HEK293T (cell line): ENCODE measurements around the gene SNED1.

Source experiments
- CTCF ChIA-PET: fragments of 350-600 bp; formaldehyde crosslinking; extraction: SDS; loops from one replicate; lab custom pipeline; 2021; ENCODE audit warnings: antibody characterized with exemption, inconsistent platforms; lab: Yijun Ruan, JAX
- POLR2A ChIA-PET: fragments of 350-600 bp; formaldehyde crosslinking; extraction: SDS; loops from one replicate; lab custom pipeline; 2020; ENCODE audit warnings: antibody characterized with exemption, inconsistent platforms; lab: Yijun Ruan, JAX
- DNase-seq: peaks from one replicate; pipeline ENCODE4 v3.0.0; 2012; ENCODE audit warnings: mixed read lengths; ENCODE audit errors: extremely low spot score
- ARNT ChIP-seq: fragments of 450-650 bp; IDR thresholded peaks from 2 replicates; pipeline ENCODE4 v1.6.1; 2017; ENCODE audit warnings: mild to moderate bottlenecking
- BHLHE40 ChIP-seq: fragments of 450-650 bp; IDR thresholded peaks from 2 replicates; pipeline ENCODE4 v1.6.1; 2016; ENCODE audit warnings: mild to moderate bottlenecking, moderate library complexity, borderline replicate concordance
- CTBP1 ChIP-seq: fragments of 450-650 bp; IDR thresholded peaks from 2 replicates; pipeline ENCODE4 v1.6.1; 2016; ENCODE audit warnings: borderline replicate concordance
- ELF4 ChIP-seq: fragments of 450-650 bp; IDR thresholded peaks from 2 replicates; pipeline ENCODE4 v1.6.1; 2017; ENCODE audit warnings: antibody characterized with exemption
- FOXA1 ChIP-seq: fragments of 450-650 bp; IDR thresholded peaks from 2 replicates; pipeline ENCODE4 v1.6.1; 2016; ENCODE audit warnings: mild to moderate bottlenecking
- FOXK2 ChIP-seq: fragments of 450-650 bp; IDR thresholded peaks from 2 replicates; pipeline ENCODE4 v1.6.1; 2016; ENCODE audit warnings: mild to moderate bottlenecking
- FOXM1 ChIP-seq: fragments of 450-650 bp; IDR thresholded peaks from 2 replicates; pipeline ENCODE4 v1.6.1; 2017; ENCODE audit warnings: mild to moderate bottlenecking, borderline replicate concordance
- HDGF ChIP-seq: fragments of 450-650 bp; IDR thresholded peaks from 2 replicates; pipeline ENCODE4 v1.6.1; 2017; ENCODE audit warnings: antibody characterized with exemption, borderline replicate concordance
- L3MBTL2 ChIP-seq: fragments of 450-650 bp; conservative IDR thresholded peaks from 2 replicates; pipeline ENCODE4 v1.6.1; 2016; ENCODE audit warnings: mild to moderate bottlenecking
- LEF1 ChIP-seq: fragments of 450-650 bp; IDR thresholded peaks from 2 replicates; pipeline ENCODE4 v1.6.1; 2017; ENCODE audit warnings: mild to moderate bottlenecking, borderline replicate concordance
- NFRKB ChIP-seq: fragments of 450-650 bp; IDR thresholded peaks from 2 replicates; pipeline ENCODE4 v1.6.1; 2016; ENCODE audit warnings: mild to moderate bottlenecking, moderate library complexity
- SP1 ChIP-seq: fragments of 450-650 bp; IDR thresholded peaks from 2 replicates; pipeline ENCODE4 v1.6.1; 2017
- SUZ12 ChIP-seq: fragments of 450-650 bp; IDR thresholded peaks from 2 replicates; pipeline ENCODE4 v1.6.1; 2016; ENCODE audit warnings: mild to moderate bottlenecking
- TARDBP ChIP-seq: fragments of 450-650 bp; IDR thresholded peaks from 2 replicates; pipeline ENCODE4 v1.6.1; 2016
- ZNF384 ChIP-seq: fragments of 450-650 bp; IDR thresholded peaks from 2 replicates; pipeline ENCODE4 v1.6.1; 2016
- TF ChIP-seq, protein P1 (sequence below): fragments of 450-650 bp; IDR thresholded peaks from 2 replicates; pipeline ENCODE4 v1.6.1; 2016

SNED1 gene

DNA sequence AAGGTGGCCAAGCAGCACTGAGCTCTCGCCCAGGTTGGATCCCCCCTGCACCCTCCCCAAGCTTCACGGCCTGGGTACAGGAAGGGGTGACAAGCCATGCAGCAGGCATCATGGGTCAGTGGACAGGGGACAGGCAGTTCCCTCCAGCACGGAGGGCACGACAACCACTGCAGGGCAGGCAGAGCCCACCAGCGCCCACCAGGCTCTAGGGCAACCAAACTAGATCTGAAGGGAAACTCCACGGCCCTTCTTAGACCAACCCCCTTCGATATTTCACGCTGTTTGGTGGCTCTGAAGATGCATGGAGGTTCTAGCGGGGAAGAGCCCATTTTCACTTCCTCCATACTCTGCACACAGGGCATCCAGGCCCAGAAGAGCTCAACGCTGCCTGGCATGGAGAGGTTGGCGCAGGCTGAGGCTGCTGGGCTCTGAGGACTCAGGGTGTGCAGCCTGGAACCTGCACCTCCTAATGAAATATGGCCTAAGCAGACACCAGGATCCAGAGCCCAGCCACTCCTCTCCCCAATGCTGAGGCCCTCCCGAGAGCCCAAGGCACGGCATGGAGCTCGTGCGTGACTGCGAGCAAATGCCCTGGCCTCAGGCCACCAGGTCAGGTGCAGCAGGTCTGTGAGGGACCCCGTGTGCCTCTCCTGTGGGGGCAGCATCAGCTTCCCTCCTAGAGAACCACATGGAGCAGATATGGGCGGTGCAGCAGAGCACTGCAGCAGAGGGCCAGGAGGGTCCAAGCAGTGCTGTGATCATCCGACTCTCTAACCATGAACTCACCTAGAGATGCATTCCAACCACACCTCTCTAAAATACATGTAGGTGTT is 112.4 kb downstream of the SNED1 start:
- no peak for TF ChIP-seq TARDBP
- TF ChIP-seq NFRKB, result no peak
- no peak for TF ChIP-seq CTBP1
- TF ChIP-seq SUZ12, result no peak
- no peak for TF ChIP-seq FOXK2
- TF ChIP-seq, protein P1, sequence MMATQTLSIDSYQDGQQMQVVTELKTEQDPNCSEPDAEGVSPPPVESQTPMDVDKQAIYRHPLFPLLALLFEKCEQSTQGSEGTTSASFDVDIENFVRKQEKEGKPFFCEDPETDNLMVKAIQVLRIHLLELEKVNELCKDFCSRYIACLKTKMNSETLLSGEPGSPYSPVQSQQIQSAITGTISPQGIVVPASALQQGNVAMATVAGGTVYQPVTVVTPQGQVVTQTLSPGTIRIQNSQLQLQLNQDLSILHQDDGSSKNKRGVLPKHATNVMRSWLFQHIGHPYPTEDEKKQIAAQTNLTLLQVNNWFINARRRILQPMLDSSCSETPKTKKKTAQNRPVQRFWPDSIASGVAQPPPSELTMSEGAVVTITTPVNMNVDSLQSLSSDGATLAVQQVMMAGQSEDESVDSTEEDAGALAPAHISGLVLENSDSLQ, result no peak
- no peak for TF ChIP-seq LEF1
- no peak for TF ChIP-seq FOXA1
- TF ChIP-seq HDGF, result no peak
- no peak for TF ChIP-seq FOXM1
- TF ChIP-seq ZNF384, result no peak
- no peak for TF ChIP-seq L3MBTL2
- TF ChIP-seq ELF4, result no peak
- TF ChIP-seq SP1, result no peak
- TF ChIP-seq BHLHE40, result no peak
- TF ChIP-seq ARNT, result no peak
- CTCF ChIA-PET, result no interaction called here
- DNase-seq, result no peak
- POLR2A ChIA-PET, result interaction anchor here (1.7 kb wide), 1 partner anchor 9 kb away, joined by 6 read pairs; the partner anchor contains the start of gene MTERF4

DNA sequence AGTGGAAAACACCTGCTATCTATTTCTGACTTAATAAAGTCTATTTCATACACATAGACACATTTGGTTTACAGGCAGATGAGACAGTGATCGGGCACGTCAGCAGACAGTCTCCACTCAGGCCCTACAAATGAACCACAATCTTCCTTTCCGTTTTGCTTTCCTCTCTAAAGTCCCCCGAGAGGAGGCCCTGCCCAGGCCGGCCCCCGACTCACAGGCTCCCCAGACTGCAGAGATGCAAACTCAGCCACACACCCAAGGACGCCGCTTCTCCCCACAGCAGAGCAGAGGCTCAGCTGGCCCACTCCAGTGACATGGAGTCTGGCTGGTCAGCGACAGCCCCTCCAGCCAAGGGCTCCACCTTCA is 113.0 kb downstream of the SNED1 start:
- CTCF ChIA-PET, result no interaction called here
- no peak for TF ChIP-seq L3MBTL2
- TF ChIP-seq CTBP1, result no peak
- no peak for TF ChIP-seq ARNT
- TF ChIP-seq, protein P1, result no peak
- TF ChIP-seq NFRKB, result no peak
- TF ChIP-seq HDGF, result no peak
- no peak for TF ChIP-seq ZNF384
- TF ChIP-seq SUZ12, result no peak
- TF ChIP-seq BHLHE40, result no peak
- TF ChIP-seq FOXK2, result no peak
- TF ChIP-seq SP1, result no peak
- TF ChIP-seq FOXM1, result no peak
- DNase-seq, result no peak
- POLR2A ChIA-PET, result interaction anchor here (1.7 kb wide), 1 partner anchor 9 kb away, joined by 6 read pairs; the partner anchor contains the start of gene MTERF4

DNA sequence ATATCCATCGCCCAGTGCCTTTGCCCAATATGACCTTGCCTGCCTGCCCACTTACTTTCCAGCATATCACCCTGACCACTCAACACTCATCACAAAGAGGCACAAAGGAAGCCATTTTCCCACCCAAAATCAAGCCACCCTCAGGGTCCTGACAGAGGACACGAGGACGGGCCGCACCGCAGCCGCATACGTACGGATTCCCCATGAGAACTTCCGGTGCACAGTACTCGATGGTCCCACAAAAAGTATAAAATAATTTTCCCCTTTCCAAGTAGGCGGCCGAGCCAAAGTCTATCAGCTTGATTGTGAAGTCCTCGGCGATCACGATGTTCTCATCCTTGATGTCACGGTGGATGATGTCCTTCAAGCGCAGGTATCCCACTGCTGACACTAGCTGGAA is 113.6 kb downstream of the SNED1 start:
- ChIA-PET CTCF (no interaction called here), POLR2A (no interaction called here)
- TF ChIP-seq FOXM1 (no peak), HDGF (no peak), ZNF384 (no peak), LEF1 (no peak)
- TF ChIP-seq, protein P1, result no peak
- no peak for DNase-seq

DNA sequence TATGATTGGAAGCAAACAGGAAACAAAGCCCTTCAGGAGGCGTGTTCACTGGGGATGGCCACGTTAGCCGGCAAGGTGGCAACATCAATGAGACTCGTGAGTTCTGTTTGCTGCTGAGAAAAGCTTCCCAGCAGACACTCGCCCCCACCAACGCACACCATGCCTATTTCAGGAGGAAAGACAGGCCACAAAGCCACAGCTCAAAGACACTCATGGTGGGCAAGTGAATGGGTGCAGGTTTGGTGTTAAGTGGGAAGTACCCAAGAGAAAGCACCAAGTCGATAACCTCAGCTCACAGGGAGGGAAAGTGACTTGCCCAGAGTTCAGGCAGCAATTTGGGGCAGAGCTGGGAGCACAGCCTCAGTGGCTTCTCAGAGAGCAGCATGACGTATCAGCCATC is 114.2 kb downstream of the SNED1 start:
- POLR2A ChIA-PET, result no interaction called here
- DNase-seq, result no peak
- CTCF ChIA-PET, result no interaction called here
- TF ChIP-seq FOXK2, result no peak
- TF ChIP-seq SUZ12, result no peak
- TF ChIP-seq, protein P1, result no peak
- TF ChIP-seq SP1, result no peak

DNA sequence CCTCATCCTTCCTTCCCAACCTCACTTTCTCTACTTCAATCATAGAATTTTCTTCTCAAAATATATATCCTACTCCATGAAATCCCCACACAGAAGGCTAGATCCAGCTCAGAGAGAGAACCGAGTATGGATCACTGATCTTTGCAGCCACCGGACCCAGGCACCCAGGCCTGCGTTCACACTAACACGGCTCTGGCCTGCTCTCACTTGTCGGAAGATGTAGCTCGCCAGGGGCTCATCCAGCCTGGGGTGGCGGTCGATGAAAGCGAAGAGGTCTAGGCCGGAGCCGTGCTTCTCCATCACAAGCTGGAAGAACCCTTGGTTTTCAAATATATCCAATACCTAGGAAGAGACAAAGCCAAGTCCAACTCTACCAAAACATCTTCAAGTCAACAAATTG is 116.4 kb downstream of the SNED1 start:
- ChIA-PET POLR2A (no interaction called here), CTCF (no interaction called here)
- no peak for TF ChIP-seq FOXK2
- no peak for TF ChIP-seq FOXM1
- TF ChIP-seq SUZ12, result no peak
- no peak for TF ChIP-seq ZNF384
- TF ChIP-seq L3MBTL2, result no peak
- TF ChIP-seq ELF4, result no peak
- DNase-seq, result no peak

DNA sequence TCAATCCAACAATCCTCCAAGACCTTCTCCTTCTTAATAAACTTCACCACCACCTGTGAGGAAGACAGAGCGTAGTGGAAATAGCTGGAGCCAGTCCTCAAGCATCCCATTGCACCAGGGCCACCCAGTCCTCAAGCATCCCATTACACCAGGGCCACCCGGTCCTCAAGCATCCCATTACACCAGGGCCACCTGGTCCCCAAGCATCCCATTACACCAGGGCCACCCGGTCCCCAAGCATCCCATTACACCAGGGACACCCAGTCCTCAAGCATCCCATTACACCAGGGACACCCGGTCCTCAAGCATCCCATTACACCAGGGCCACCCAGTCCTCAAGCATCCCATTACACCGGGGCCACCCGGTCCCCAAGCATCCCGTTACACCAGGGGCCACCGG is 116.9 kb downstream of the SNED1 start:
- TF ChIP-seq BHLHE40, result no peak
- TF ChIP-seq LEF1, result no peak
- no peak for TF ChIP-seq SP1
- TF ChIP-seq ZNF384, result no peak
- TF ChIP-seq L3MBTL2, result no peak
- TF ChIP-seq CTBP1, result no peak
- TF ChIP-seq FOXM1, result no peak
- no peak for TF ChIP-seq ARNT
- TF ChIP-seq NFRKB, result no peak
- TF ChIP-seq HDGF, result no peak
- TF ChIP-seq, protein P1, result no peak
- TF ChIP-seq TARDBP, result no peak
- no peak for TF ChIP-seq SUZ12
- no peak for TF ChIP-seq FOXK2
- TF ChIP-seq ELF4, result no peak
- no peak for TF ChIP-seq FOXA1
- CTCF ChIA-PET, result no interaction called here
- POLR2A ChIA-PET, result no interaction called here
- no peak for DNase-seq
